Ovary (tissue), 3 donors: Measurements from ENCODE around the gene HUNK.

ENCODE experiments used
- EP300 ChIP-seq: sonication (generic); formaldehyde crosslinking; IDR thresholded peaks from one replicate; pipeline ENCODE4 v1.6.1; 2017; ENCODE audit warnings: antibody characterized with exemption
- POLR2A ChIP-seq: fragments of 450-650 bp; IDR thresholded peaks from one replicate; pipeline ENCODE4 v1.6.1; 2017; ENCODE audit warnings: antibody characterized with exemption, mild to moderate bottlenecking, moderate library complexity
- TF ChIP-seq, protein P1 (sequence below), 3 donors: fragments of 450-650 bp in 2 of 3; fragments of 200-600 bp in 1 of 3; IDR thresholded peaks; one replicate each; pipeline versions ENCODE4 v1.5.1 to v1.8.0; 2016 to 2022; ENCODE audit warnings: antibody characterized with exemption in 3 of 3, mild to moderate bottlenecking in 1 of 3
- donor health status: DM: no; HTN: no; CAD: no.

- TF ChIP-seq, protein P1, sequence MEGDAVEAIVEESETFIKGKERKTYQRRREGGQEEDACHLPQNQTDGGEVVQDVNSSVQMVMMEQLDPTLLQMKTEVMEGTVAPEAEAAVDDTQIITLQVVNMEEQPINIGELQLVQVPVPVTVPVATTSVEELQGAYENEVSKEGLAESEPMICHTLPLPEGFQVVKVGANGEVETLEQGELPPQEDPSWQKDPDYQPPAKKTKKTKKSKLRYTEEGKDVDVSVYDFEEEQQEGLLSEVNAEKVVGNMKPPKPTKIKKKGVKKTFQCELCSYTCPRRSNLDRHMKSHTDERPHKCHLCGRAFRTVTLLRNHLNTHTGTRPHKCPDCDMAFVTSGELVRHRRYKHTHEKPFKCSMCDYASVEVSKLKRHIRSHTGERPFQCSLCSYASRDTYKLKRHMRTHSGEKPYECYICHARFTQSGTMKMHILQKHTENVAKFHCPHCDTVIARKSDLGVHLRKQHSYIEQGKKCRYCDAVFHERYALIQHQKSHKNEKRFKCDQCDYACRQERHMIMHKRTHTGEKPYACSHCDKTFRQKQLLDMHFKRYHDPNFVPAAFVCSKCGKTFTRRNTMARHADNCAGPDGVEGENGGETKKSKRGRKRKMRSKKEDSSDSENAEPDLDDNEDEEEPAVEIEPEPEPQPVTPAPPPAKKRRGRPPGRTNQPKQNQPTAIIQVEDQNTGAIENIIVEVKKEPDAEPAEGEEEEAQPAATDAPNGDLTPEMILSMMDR (IDR thresholded peaks at IDR 0.05): no peak
- TF ChIP-seq POLR2A (no peak), EP300 (no peak)
Measured at GRCh38 chr21:31945546-31945945, 72.7 kb downstream of the HUNK start.
